ENCODE data around the gene ADPRS.

Gene ADPRS

DNA sequence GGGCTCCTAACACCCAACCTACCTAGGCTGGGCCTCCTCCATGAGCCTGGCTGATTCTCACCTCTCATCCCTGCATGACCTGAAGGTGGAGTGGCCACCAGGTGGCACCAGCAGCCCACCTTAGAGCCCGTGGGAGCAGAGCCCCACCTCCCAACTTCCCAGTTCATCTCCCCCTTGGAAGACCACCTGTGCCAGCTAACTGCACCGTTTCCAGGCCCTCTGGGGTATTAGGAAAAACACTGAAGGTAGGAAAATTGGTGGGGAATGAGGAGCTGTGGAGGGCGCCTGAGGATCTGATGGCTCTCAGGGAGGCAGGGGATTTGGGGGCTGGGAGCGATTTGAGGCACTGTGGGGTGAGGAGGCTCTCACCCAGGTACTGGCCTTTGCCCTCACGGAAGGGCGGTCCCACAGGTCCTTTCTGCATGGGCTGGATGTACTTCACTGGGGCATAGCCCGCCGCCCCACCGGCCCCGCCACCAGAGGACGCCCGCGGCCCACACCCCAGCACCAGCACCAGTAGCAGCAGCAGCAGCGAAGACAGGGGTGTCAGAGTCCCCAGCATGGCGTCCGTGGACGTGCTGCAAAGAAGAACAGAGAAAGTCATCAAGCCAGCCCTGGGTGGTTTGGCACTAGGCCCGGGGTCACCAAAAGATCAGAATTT, 11.1 kb downstream of the ADPRS start:
- Histone ChIP-seq H3K27me3 (no peaks in the 10 kb centered on the region), H3K4me3 (ENCODE audit: low read depth, low read length) (no peak overlapping the region)
- TF ChIP-seq, protein P1, sequence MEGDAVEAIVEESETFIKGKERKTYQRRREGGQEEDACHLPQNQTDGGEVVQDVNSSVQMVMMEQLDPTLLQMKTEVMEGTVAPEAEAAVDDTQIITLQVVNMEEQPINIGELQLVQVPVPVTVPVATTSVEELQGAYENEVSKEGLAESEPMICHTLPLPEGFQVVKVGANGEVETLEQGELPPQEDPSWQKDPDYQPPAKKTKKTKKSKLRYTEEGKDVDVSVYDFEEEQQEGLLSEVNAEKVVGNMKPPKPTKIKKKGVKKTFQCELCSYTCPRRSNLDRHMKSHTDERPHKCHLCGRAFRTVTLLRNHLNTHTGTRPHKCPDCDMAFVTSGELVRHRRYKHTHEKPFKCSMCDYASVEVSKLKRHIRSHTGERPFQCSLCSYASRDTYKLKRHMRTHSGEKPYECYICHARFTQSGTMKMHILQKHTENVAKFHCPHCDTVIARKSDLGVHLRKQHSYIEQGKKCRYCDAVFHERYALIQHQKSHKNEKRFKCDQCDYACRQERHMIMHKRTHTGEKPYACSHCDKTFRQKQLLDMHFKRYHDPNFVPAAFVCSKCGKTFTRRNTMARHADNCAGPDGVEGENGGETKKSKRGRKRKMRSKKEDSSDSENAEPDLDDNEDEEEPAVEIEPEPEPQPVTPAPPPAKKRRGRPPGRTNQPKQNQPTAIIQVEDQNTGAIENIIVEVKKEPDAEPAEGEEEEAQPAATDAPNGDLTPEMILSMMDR (IDR thresholded peaks at IDR 0.05; ENCODE audit: low read depth, low read length), result peak; percentile 76

DNA sequence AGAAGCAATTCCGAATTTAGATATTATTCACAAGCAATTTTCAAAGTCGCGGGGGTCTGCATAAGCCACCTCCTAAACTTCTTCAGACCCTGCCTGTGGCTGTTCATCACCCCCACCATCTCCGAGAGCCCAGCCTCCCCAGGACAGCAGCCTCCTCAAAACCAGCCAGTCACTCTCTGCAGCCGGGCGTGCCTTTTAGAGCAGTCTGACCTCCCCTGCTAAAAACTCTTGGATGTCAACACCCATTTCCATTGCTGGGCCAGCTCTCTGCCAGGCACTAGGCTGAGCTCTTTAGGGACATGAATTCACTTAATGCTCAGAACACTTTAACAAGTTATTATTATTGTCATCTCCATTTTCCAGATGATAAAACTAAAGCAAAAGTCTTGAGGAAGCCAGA, 11.7 kb downstream of the ADPRS start:
- no peak for DNase-seq
- Histone ChIP-seq H3K36me3 (no peaks in the 10 kb centered on the region), H3K27me3 (no peaks in the 10 kb centered on the region), H3K4me1 (no peaks in the 10 kb centered on the region), H3K9me3 (no peaks in the 10 kb centered on the region), H3K4me3 (ENCODE audit: low read depth, low read length) (no peak overlapping the region)
- TF ChIP-seq, protein P1 (IDR thresholded peaks at IDR 0.05; ENCODE audit: low read depth, low read length), result no peak

More for the DNA sequence above, 11.1 kb downstream of the ADPRS start:
- H3K9me3 ChIP-seq, result no peaks in the 10 kb centered on the region
- peak; percentile 81 for DNase-seq
- no peaks in the 10 kb centered on the region for H3K36me3 ChIP-seq
- H3K4me1 ChIP-seq, result no peaks in the 10 kb centered on the region

DNA sequence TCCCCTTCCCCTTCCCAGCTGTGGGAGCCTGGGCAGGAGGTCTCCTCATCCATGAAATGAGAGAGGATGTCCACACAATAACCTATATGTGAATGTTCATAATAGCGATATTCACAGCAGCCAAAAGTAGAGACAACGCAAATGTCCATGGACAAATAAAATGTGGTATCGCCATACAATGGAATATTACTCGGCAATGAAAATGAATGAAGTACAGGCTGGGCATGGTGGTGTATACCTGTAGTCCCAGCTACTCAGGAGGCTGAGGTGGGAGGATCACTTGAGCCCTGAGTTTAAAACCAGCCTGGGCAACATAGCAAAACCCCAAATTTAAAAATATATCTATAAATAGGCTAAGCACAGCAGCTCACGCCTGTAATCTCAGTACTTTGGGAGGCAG, 12.9 kb downstream of the ADPRS start:
- TF ChIP-seq, protein P1 (IDR thresholded peaks at IDR 0.05; ENCODE audit: low read depth, low read length), result no peak
- no peak for DNase-seq

DNA sequence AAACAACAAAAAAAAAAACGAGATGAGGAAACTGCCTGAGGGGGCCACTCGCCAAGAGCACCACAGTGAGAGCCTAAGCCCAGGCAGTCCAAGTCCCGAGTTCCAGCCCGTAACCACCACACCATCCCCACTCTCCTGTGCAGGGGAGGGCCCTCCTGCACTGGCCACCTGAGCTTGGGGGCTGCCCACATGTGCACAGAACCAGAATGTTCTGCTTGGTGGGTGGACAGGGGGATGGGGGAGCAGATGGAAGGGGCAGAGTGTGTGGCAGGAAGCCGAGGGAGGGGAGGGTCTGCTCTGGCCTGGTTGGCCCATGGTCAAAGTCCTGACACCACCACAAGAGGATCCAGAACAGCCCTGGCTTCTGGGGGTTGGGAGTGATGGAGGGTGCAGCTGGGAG, 17.6 kb downstream of the ADPRS start:
- no peaks in the 10 kb centered on the region for H3K36me3 ChIP-seq
- H3K27me3 ChIP-seq, result no peaks in the 10 kb centered on the region
- no peak for DNase-seq
- H3K9me3 ChIP-seq, result no peaks in the 10 kb centered on the region
- no peak overlapping the region for H3K4me3 ChIP-seq (ENCODE audit: low read depth, low read length)
- TF ChIP-seq, protein P1 (IDR thresholded peaks at IDR 0.05; ENCODE audit: low read depth, low read length), result no peak
- H3K4me1 ChIP-seq, result no peaks in the 10 kb centered on the region

More for the DNA sequence above, 12.9 kb downstream of the ADPRS start:
- Histone ChIP-seq H3K4me1 (no peaks in the 10 kb centered on the region), H3K9me3 (no peaks in the 10 kb centered on the region), H3K27me3 (no peaks in the 10 kb centered on the region), H3K4me3 (ENCODE audit: low read depth, low read length) (no peak overlapping the region), H3K36me3 (no peaks in the 10 kb centered on the region)

DNA sequence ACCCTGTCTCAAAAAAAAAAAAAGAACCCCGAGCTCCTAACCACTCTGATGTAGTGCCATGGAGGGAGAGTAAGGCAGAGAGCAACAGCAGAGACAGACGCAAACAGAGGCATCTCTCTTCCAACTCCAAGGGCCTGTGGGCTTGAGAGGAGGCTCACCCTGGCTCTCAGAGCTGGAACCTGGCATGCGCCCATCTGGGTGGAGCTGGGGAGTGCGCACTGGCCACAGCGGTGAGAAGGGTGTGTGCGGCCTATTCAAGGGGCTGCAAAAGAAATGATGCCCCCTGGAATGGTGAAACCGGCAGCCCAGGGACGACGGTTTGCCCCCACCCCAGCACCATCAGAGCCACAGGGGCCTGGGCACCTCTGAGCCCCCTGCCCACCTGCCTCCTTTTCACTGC, 18.7 kb downstream of the ADPRS start:
- DNase-seq, result no peak
- TF ChIP-seq, protein P1 (IDR thresholded peaks at IDR 0.05; ENCODE audit: low read depth, low read length), result no peak
- H3K27me3 ChIP-seq, result no peaks in the 10 kb centered on the region
- no peaks in the 10 kb centered on the region for H3K9me3 ChIP-seq
- no peaks in the 10 kb centered on the region for H3K36me3 ChIP-seq
- H3K4me3 ChIP-seq (ENCODE audit: low read depth, low read length), result no peak overlapping the region
- no peaks in the 10 kb centered on the region for H3K4me1 ChIP-seq

DNA sequence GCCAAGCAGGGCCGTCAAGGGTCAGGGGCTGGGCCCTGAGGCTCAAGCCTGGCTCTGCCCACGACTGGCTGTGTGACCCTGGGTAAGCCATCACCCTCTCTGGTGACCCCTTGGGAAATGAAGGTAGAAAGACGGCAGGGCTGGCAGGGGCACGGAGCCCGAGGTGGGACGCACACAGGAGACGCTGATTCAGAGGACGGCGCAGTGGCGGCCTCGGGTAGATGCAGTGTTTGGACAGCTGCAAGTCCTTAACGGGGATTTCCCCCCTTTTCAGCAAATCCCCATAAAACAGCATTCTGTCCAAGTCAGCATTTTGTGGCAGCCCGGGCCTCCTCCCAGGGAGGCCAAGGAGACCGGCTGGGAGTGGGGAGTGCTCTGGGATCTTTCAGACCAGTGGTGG, 19.6 kb downstream of the ADPRS start:
- TF ChIP-seq, protein P1 (IDR thresholded peaks at IDR 0.05; ENCODE audit: low read depth, low read length), result no peak
- DNase-seq, result no peak
- no peaks in the 10 kb centered on the region for H3K4me1 ChIP-seq
- no peaks in the 10 kb centered on the region for H3K27me3 ChIP-seq
- H3K36me3 ChIP-seq, result no peaks in the 10 kb centered on the region
- no peaks in the 10 kb centered on the region for H3K9me3 ChIP-seq
- H3K4me3 ChIP-seq (ENCODE audit: low read depth, low read length), result no peak overlapping the region

All from BE2C (cell line).